KG1 (cell line): ENCODE results near the gene MT1F.
"Not testable (repeated sequence)": the region's sequence is repeated elsewhere in the genome, so short reads cannot be mapped to it uniquely, and the experiment has no call there.

Source experiments
- DNase-seq: peaks from one replicate; lab custom pipeline; 2025; lab: John Stamatoyannopoulos, UW

Gene MT1F

GRCh38 chr16:56672761-56673536 is 15.2 kb downstream of the MT1F start:
- DNase-seq = no peak

- DNase-seq = peak; percentile 8
Measured at GRCh38 chr16:56673921-56674320, 16.2 kb downstream of the MT1F start.

GRCh38 chr16:56674570-56674969 is 16.8 kb downstream of the MT1F start:
- DNase-seq = not testable (repeated sequence)

GRCh38 chr16:56675685-56676210 is 18.0 kb downstream of the MT1F start:
- DNase-seq = no peak

- no peak for DNase-seq
Measured at GRCh38 chr16:56677474-56677873, 19.7 kb downstream of the MT1F start.

- DNase-seq = no peak
Measured at GRCh38 chr16:56679078-56679730, 21.4 kb downstream of the MT1F start.

GRCh38 chr16:56679818-56680217 is 22.1 kb downstream of the MT1F start:
- DNase-seq = no peak

- DNase-seq = peak; percentile 81
Measured at GRCh38 chr16:56681939-56682702, 24.4 kb downstream of the MT1F start, which contains the start of gene MT1X. Gene MT1X (plus strand): TSS chr16:56682470. CDS start chr16:56682541, 71 bp downstream.

GRCh38 chr16:56682703-56683397 is 25.1 kb downstream of the MT1F start:
- DNase-seq = no peak

GRCh38 chr16:56683424-56684172 is 25.8 kb downstream of the MT1F start:
- no peak for DNase-seq

- DNase-seq = no peak
Measured at GRCh38 chr16:56684256-56684925, 26.6 kb downstream of the MT1F start.

- DNase-seq = no peak
Measured at GRCh38 chr16:56684926-56685590, 27.3 kb downstream of the MT1F start.

GRCh38 chr16:56686758-56687157 is 29.0 kb downstream of the MT1F start:
- no peak for DNase-seq

- DNase-seq = no peak
Measured at GRCh38 chr16:56688762-56689161, 31.0 kb downstream of the MT1F start.

GRCh38 chr16:56689171-56689570 is 31.4 kb downstream of the MT1F start:
- no peak for DNase-seq

- no peak for DNase-seq
Measured at GRCh38 chr16:56690420-56691122, 32.8 kb downstream of the MT1F start.

GRCh38 chr16:56691885-56692284 is 34.1 kb downstream of the MT1F start:
- DNase-seq = no peak

- no peak for DNase-seq
Measured at GRCh38 chr16:56695246-56695645, 37.5 kb downstream of the MT1F start.

GRCh38 chr16:56697456-56698155 is 39.8 kb downstream of the MT1F start:
- no peak for DNase-seq
